ENCODE data around the gene ADRA2C. TPM values are rescaled to one million over a fixed set of nuclear protein-coding genes. Genes with fewer than 3 reads are reported as not detected.

The ADRA2C gene
- total RNA-seq, 1 donor from 2014 or later = 7.9 TPM

- no peak for TF ChIP-seq CTCF (conservative IDR thresholded peaks at IDR 0.05)
- no peak overlapping the region for H3K4me3 Mint-ChIP-seq
- DNase-seq (ENCODE audit: extremely low spot score, unreplicated experiment) = no peak
- H3K4me1 Mint-ChIP-seq (ENCODE audit: unreplicated experiment) = peaks cover 7% of the 10 kb centered on the region
- H3K9me3 Mint-ChIP-seq = no peaks in the 10 kb centered on the region
- H3K36me3 Mint-ChIP-seq = no peaks in the 10 kb centered on the region
- H3K27me3 Mint-ChIP-seq = peaks cover 21% of the 10 kb centered on the region
- no peak overlapping the region for H3K27ac Mint-ChIP-seq
These were observed 10.2 kb downstream of the ADRA2C start for GRCh38 chr4:3776166-3777032.

GRCh38 chr4:3777033-3777390 is 10.8 kb downstream of the ADRA2C start:
- Mint-ChIP-seq H3K27me3 (peaks cover 17% of the 10 kb centered on the region), H3K4me3 (no peak overlapping the region), H3K9me3 (no peaks in the 10 kb centered on the region), H3K36me3 (no peaks in the 10 kb centered on the region), H3K27ac (no peak overlapping the region), H3K4me1 (ENCODE audit: unreplicated experiment) (peaks cover 7% of the 10 kb centered on the region)
- no peak for TF ChIP-seq CTCF (conservative IDR thresholded peaks at IDR 0.05)
- no peak for DNase-seq (ENCODE audit: extremely low spot score, unreplicated experiment)

- H3K9me3 Mint-ChIP-seq = no peaks in the 10 kb centered on the region
- H3K27me3 Mint-ChIP-seq = peaks cover 17% of the 10 kb centered on the region
- no peak for DNase-seq (ENCODE audit: extremely low spot score, unreplicated experiment)
- peaks cover 7% of the 10 kb centered on the region for H3K4me1 Mint-ChIP-seq (ENCODE audit: unreplicated experiment)
- H3K36me3 Mint-ChIP-seq = no peaks in the 10 kb centered on the region
- H3K4me3 Mint-ChIP-seq = no peak overlapping the region
- no peak overlapping the region for H3K27ac Mint-ChIP-seq
- TF ChIP-seq CTCF (conservative IDR thresholded peaks at IDR 0.05) = no peak
These were observed 11.5 kb downstream of the ADRA2C start for GRCh38 chr4:3777669-3778068.

GRCh38 chr4:3779509-3779908 is 13.3 kb downstream of the ADRA2C start:
- DNase-seq (ENCODE audit: extremely low spot score, unreplicated experiment) = no peak

GRCh38 chr4:3780347-3781171 is 14.4 kb downstream of the ADRA2C start:
- no peak for DNase-seq (ENCODE audit: extremely low spot score, unreplicated experiment)
- Mint-ChIP-seq H3K4me1 (ENCODE audit: unreplicated experiment) (no peaks in the 10 kb centered on the region), H3K27me3 (peaks cover 6% of the 10 kb centered on the region), H3K4me3 (no peak overlapping the region), H3K36me3 (no peaks in the 10 kb centered on the region), H3K9me3 (no peaks in the 10 kb centered on the region), H3K27ac (no peak overlapping the region)
- no peak for TF ChIP-seq CTCF (conservative IDR thresholded peaks at IDR 0.05)

More at GRCh38 chr4:3779509-3779908, 13.3 kb downstream of the ADRA2C start:
- Mint-ChIP-seq H3K36me3 (no peaks in the 10 kb centered on the region), H3K4me3 (no peak overlapping the region), H3K27ac (no peak overlapping the region), H3K4me1 (ENCODE audit: unreplicated experiment) (peaks cover 6% of the 10 kb centered on the region), H3K9me3 (no peaks in the 10 kb centered on the region), H3K27me3 (peaks cover 12% of the 10 kb centered on the region)
- no peak for TF ChIP-seq CTCF (conservative IDR thresholded peaks at IDR 0.05)
